WTC11 (cell line): ENCODE results near the gene PSMA4. TPM values are rescaled to one million over a fixed set of nuclear protein-coding genes. Genes with fewer than 3 reads are reported as not detected.

Experiments used
- ATAC-seq: fragments of 200-7000 bp; cut with Tn5 transposase; 2 replicates; pipeline ENCODE4 v1.10.0; 2021; ENCODE audit warnings: mild to moderate bottlenecking, moderate library complexity
- CTCF ChIA-PET: fragments of 300-600 bp; sonication (Branson Sonifier 250); formaldehyde crosslinking; loops from one replicate; lab custom pipeline; 2021; ENCODE audit warnings: antibody characterized with exemption; lab: Charles Lee
- POLR2A ChIA-PET: fragments of 350-600 bp; sonication (Branson Sonifier 250); formaldehyde crosslinking; loops from one replicate; lab custom pipeline; 2021; ENCODE audit warnings: antibody characterized with exemption; lab: Charles Lee
- DNase-seq: peaks from one replicate; pipeline ENCODE4 v3.0.0; 2021; ENCODE audit warnings: low spot score
- H3K27ac Mint-ChIP-seq: 2 replicates; pipeline ENCODE4 v1.8.0; 2021; ENCODE audit warnings: mixed read lengths
- H3K27me3 Mint-ChIP-seq: 2 replicates; pipeline ENCODE4 v1.8.0; 2021; ENCODE audit warnings: low read depth, mild to moderate bottlenecking, moderate library complexity, mixed read lengths
- H3K36me3 Mint-ChIP-seq: 2 replicates; pipeline ENCODE4 v1.8.0; 2021; ENCODE audit warnings: mixed read lengths
- H3K4me1 Mint-ChIP-seq: 2 replicates; pipeline ENCODE4 v1.8.0; 2022; ENCODE audit warnings: mixed read lengths
- H3K4me3 Mint-ChIP-seq: 2 replicates; pipeline ENCODE4 v1.8.0; 2021; ENCODE audit warnings: mild to moderate bottlenecking, moderate library complexity, mixed read lengths
- H3K9me3 Mint-ChIP-seq: 2 replicates; pipeline ENCODE4 v1.8.0; 2021; ENCODE audit warnings: mixed read lengths
- ATF1 ChIP-seq: sonication (generic); formaldehyde crosslinking; IDR thresholded peaks from 2 replicates; pipeline ENCODE4 v1.8.1; 2023; ENCODE audit warnings: mild to moderate bottlenecking, moderate library complexity, missing genetic modification reagents
- NFE2L1 ChIP-seq: sonication (generic); formaldehyde crosslinking; IDR thresholded peaks from 2 replicates; pipeline ENCODE4 v1.8.1; 2023; ENCODE audit warnings: missing genetic modification reagents
- NR1H2 ChIP-seq: sonication (generic); formaldehyde crosslinking; IDR thresholded peaks from 2 replicates; pipeline ENCODE4 v1.9.0; 2021; ENCODE audit warnings: mild to moderate bottlenecking, moderate library complexity, missing genetic modification reagents
- SMAD3 ChIP-seq: sonication (generic); formaldehyde crosslinking; IDR thresholded peaks from 2 replicates; pipeline ENCODE4 v1.8.0; 2022; ENCODE audit warnings: missing genetic modification reagents, mild to moderate bottlenecking, borderline replicate concordance
- SMAD4 ChIP-seq: sonication (generic); formaldehyde crosslinking; IDR thresholded peaks from 2 replicates; pipeline ENCODE4 v1.8.0; 2022; ENCODE audit warnings: mild to moderate bottlenecking, missing genetic modification reagents
- ZBTB21 ChIP-seq: sonication (generic); formaldehyde crosslinking; IDR thresholded peaks from 2 replicates; pipeline ENCODE4 v1.8.1; 2023; ENCODE audit warnings: mild to moderate bottlenecking, missing genetic modification reagents, borderline replicate concordance
- ZNF317 ChIP-seq: sonication (generic); formaldehyde crosslinking; IDR thresholded peaks from 2 replicates; pipeline ENCODE4 v1.8.1; 2023; ENCODE audit warnings: low read depth, mild to moderate bottlenecking, moderate library complexity, missing genetic modification reagents, borderline replicate concordance
- ZNF423 ChIP-seq: fragments of 250-450 bp; sonication (Bioruptor Pico); IDR thresholded peaks from 2 replicates; pipeline ENCODE4 v2.1.2; 2022; ENCODE audit warnings: mild to moderate bottlenecking, moderate library complexity
- total RNA-seq: library from RNA; stranded (reverse); gene quantifications from 3 replicates; pipeline ENCODE4 v1.2.3, GENCODE V29; 2021
- TF ChIP-seq, protein P1 (sequence below): sonication (generic); formaldehyde crosslinking; IDR thresholded peaks from 2 replicates; pipeline ENCODE4 v1.8.0; 2022; ENCODE audit warnings: mild to moderate bottlenecking, missing genetic modification reagents
- TF ChIP-seq, protein P2 (sequence below): sonication (generic); formaldehyde crosslinking; IDR thresholded peaks from 2 replicates; pipeline ENCODE4 v1.8.1; 2022; ENCODE audit warnings: mild to moderate bottlenecking, moderate library complexity, missing genetic modification reagents
- TF ChIP-seq, protein P3 (sequence below): sonication (generic); formaldehyde crosslinking; IDR thresholded peaks from 2 replicates; pipeline ENCODE4 v1.8.1; 2022; ENCODE audit warnings: mild to moderate bottlenecking, missing genetic modification reagents, moderate library complexity, borderline replicate concordance
- TF ChIP-seq, protein P4 (sequence below): fragments of 250-450 bp; sonication (Bioruptor Pico); conservative IDR thresholded peaks from 2 replicates; pipeline ENCODE4 v1.9.0; 2021; ENCODE audit warnings: mild to moderate bottlenecking
- TF ChIP-seq, protein P5 (sequence below): sonication (generic); formaldehyde crosslinking; IDR thresholded peaks from 2 replicates; pipeline ENCODE4 v1.8.0; 2023; ENCODE audit warnings: mild to moderate bottlenecking, missing genetic modification reagents
- TF ChIP-seq, protein P6 (sequence below): sonication (generic); formaldehyde crosslinking; IDR thresholded peaks from 2 replicates; pipeline ENCODE4 v1.8.1; 2023; ENCODE audit warnings: mild to moderate bottlenecking, missing genetic modification reagents
- TF ChIP-seq, protein P7 (sequence below): fragments of 200-600 bp; IDR thresholded peaks from 2 replicates; pipeline ENCODE4 v1.8.0; 2022; ENCODE audit warnings: antibody characterized with exemption

The PSMA4 gene
- total RNA-seq, 1 experiment from 2014 or later = 281 TPM

DNA sequence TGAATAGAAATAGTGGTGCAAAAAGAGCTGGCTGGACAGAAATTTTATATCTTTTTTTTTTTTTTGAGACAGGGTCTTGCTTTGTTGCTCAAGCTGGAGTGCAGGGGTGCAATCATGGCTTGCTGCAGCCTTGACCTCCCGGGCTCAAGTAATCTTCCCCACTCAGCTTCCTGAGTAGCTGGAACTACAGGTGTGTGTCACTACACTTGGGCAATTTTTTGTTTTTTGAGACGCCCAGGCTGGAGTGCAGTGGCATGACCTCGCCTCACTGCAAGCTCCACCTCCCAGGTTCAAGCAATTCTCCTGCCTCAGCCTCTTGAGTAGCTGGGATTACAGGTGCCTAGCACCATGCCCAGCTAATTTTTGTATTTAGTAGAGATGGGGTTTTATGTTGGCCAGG is 58.1 kb downstream of the PSMA4 start:
- DNase-seq = no peak
- H3K27ac Mint-ChIP-seq = no peak overlapping the region
- TF ChIP-seq, protein P1, sequence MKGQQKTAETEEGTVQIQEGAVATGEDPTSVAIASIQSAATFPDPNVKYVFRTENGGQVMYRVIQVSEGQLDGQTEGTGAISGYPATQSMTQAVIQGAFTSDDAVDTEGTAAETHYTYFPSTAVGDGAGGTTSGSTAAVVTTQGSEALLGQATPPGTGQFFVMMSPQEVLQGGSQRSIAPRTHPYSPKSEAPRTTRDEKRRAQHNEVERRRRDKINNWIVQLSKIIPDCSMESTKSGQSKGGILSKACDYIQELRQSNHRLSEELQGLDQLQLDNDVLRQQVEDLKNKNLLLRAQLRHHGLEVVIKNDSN (CRISPR knock-in tag) = no peak
- TF ChIP-seq ZNF317 (CRISPR knock-in tag) = no peak
- no peak for TF ChIP-seq NFE2L1 (CRISPR knock-in tag)
- no peak for TF ChIP-seq NR1H2 (CRISPR knock-in tag)
- TF ChIP-seq, protein P2, sequence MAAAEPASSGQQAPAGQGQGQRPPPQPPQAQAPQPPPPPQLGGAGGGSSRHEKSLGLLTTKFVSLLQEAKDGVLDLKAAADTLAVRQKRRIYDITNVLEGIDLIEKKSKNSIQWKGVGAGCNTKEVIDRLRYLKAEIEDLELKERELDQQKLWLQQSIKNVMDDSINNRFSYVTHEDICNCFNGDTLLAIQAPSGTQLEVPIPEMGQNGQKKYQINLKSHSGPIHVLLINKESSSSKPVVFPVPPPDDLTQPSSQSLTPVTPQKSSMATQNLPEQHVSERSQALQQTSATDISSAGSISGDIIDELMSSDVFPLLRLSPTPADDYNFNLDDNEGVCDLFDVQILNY (CRISPR knock-in tag) = no peak
- TF ChIP-seq, protein P3, sequence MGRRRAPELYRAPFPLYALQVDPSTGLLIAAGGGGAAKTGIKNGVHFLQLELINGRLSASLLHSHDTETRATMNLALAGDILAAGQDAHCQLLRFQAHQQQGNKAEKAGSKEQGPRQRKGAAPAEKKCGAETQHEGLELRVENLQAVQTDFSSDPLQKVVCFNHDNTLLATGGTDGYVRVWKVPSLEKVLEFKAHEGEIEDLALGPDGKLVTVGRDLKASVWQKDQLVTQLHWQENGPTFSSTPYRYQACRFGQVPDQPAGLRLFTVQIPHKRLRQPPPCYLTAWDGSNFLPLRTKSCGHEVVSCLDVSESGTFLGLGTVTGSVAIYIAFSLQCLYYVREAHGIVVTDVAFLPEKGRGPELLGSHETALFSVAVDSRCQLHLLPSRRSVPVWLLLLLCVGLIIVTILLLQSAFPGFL (CRISPR knock-in tag) = no peak
- TF ChIP-seq ATF1 (CRISPR knock-in tag) = no peak
- no peak for TF ChIP-seq SMAD4 (CRISPR knock-in tag)
- TF ChIP-seq, protein P4, sequence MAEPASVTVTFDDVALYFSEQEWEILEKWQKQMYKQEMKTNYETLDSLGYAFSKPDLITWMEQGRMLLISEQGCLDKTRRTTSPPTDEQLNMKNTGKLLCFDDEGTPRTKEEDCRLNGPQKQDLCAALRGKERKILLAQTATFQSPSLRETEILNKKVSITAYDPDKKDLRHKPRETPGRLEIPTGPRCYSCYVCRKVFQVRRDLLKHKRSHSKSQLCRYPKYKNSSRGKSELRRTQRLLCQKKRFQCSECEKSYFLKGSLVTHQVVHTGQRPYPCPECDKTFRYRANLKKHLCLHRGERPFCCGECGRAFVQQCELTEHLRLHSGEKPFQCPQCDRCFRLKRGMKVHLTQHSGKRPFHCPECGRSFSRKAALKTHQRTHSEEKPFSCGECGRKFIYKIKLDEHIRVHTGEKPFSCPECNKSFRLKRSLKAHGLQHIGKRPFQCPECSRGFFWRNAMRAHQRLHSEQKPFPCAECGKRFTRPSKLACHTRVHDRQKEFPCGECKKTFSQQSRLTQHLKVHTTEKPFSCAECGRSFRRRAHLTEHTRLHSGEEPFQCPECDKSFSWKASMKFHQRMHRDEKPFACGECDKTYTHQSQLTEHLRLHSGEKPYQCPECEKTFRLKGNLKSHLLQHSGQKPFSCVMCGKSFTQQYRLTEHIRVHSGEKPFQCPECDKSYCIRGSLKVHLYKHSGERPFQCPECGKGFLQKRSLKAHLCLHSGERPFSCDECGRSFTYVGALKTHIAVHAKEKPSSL (CRISPR knock-in tag) = no peak
- TF ChIP-seq ZBTB21 (CRISPR knock-in tag) = no peak
- TF ChIP-seq ZNF423 (CRISPR knock-in tag) = no peak
- TF ChIP-seq, protein P5, sequence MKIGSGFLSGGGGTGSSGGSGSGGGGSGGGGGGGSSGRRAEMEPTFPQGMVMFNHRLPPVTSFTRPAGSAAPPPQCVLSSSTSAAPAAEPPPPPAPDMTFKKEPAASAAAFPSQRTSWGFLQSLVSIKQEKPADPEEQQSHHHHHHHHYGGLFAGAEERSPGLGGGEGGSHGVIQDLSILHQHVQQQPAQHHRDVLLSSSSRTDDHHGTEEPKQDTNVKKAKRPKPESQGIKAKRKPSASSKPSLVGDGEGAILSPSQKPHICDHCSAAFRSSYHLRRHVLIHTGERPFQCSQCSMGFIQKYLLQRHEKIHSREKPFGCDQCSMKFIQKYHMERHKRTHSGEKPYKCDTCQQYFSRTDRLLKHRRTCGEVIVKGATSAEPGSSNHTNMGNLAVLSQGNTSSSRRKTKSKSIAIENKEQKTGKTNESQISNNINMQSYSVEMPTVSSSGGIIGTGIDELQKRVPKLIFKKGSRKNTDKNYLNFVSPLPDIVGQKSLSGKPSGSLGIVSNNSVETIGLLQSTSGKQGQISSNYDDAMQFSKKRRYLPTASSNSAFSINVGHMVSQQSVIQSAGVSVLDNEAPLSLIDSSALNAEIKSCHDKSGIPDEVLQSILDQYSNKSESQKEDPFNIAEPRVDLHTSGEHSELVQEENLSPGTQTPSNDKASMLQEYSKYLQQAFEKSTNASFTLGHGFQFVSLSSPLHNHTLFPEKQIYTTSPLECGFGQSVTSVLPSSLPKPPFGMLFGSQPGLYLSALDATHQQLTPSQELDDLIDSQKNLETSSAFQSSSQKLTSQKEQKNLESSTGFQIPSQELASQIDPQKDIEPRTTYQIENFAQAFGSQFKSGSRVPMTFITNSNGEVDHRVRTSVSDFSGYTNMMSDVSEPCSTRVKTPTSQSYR = no peak
- TF ChIP-seq SMAD3 = no peak
- TF ChIP-seq, protein P6, sequence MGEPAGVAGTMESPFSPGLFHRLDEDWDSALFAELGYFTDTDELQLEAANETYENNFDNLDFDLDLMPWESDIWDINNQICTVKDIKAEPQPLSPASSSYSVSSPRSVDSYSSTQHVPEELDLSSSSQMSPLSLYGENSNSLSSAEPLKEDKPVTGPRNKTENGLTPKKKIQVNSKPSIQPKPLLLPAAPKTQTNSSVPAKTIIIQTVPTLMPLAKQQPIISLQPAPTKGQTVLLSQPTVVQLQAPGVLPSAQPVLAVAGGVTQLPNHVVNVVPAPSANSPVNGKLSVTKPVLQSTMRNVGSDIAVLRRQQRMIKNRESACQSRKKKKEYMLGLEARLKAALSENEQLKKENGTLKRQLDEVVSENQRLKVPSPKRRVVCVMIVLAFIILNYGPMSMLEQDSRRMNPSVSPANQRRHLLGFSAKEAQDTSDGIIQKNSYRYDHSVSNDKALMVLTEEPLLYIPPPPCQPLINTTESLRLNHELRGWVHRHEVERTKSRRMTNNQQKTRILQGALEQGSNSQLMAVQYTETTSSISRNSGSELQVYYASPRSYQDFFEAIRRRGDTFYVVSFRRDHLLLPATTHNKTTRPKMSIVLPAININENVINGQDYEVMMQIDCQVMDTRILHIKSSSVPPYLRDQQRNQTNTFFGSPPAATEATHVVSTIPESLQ = no peak
- TF ChIP-seq, protein P7, sequence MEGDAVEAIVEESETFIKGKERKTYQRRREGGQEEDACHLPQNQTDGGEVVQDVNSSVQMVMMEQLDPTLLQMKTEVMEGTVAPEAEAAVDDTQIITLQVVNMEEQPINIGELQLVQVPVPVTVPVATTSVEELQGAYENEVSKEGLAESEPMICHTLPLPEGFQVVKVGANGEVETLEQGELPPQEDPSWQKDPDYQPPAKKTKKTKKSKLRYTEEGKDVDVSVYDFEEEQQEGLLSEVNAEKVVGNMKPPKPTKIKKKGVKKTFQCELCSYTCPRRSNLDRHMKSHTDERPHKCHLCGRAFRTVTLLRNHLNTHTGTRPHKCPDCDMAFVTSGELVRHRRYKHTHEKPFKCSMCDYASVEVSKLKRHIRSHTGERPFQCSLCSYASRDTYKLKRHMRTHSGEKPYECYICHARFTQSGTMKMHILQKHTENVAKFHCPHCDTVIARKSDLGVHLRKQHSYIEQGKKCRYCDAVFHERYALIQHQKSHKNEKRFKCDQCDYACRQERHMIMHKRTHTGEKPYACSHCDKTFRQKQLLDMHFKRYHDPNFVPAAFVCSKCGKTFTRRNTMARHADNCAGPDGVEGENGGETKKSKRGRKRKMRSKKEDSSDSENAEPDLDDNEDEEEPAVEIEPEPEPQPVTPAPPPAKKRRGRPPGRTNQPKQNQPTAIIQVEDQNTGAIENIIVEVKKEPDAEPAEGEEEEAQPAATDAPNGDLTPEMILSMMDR = no peak
- H3K9me3 Mint-ChIP-seq = peaks cover 3% of the 10 kb centered on the region; the same call in 1 of the 2 replicates
- POLR2A ChIA-PET = no interaction called here
- H3K36me3 Mint-ChIP-seq = peaks cover 15% of the 10 kb centered on the region
- CTCF ChIA-PET = interaction anchor here (0.6 to 0.7 kb wide), 2 partner anchors 18 to 24 kb away, joined by 3 to 5 read pairs; no protein-coding TSS in a partner anchor
- no peak for ATAC-seq
- no peaks in the 10 kb centered on the region for H3K27me3 Mint-ChIP-seq
- no peaks in the 10 kb centered on the region for H3K4me1 Mint-ChIP-seq
- H3K4me3 Mint-ChIP-seq = no peak overlapping the region
